Measurements from ENCODE around the gene SLC22A23.

- no peak for TF ChIP-seq ZBTB26 (tag by site-specific recombination; optimal IDR thresholded peaks at IDR 0.05)
- TF ChIP-seq ZNF398 (tag by site-specific recombination; IDR thresholded peaks at IDR 0.05) = no peak
- peak; percentile 87 for TF ChIP-seq CTCF (tag by site-specific recombination; IDR thresholded peaks at IDR 0.05)
- TF ChIP-seq PRDM4 (tag by site-specific recombination; IDR thresholded peaks at IDR 0.05) = no peak
- no peak for TF ChIP-seq ZNF423 (tag by site-specific recombination; IDR thresholded peaks at IDR 0.05)
- TF ChIP-seq TCF7L2 (IDR thresholded peaks at IDR 0.05; ENCODE audit: borderline replicate concordance, low read depth, low read length) = no peak
- no peak for TF ChIP-seq ZFP3 (tag by site-specific recombination; IDR thresholded peaks at IDR 0.05; ENCODE audit: low read depth)
- TF ChIP-seq PRDM1 (tag by site-specific recombination; IDR thresholded peaks at IDR 0.05) = no peak; the same call in 1 of the 2 replicates
- no peak for TF ChIP-seq ZNF707 (tag by site-specific recombination; IDR thresholded peaks at IDR 0.05)
- TF ChIP-seq ATF2 (tag by site-specific recombination; IDR thresholded peaks at IDR 0.05; ENCODE audit: low read depth) = no peak
- no peak for TF ChIP-seq ZBTB10 (tag by site-specific recombination; IDR thresholded peaks at IDR 0.05)
- TF ChIP-seq ZNF623 (tag by site-specific recombination; IDR thresholded peaks at IDR 0.05) = no peak
- TF ChIP-seq MYNN (tag by site-specific recombination; IDR thresholded peaks at IDR 0.05; ENCODE audit: borderline replicate concordance) = no peak
These were observed 197.3 kb downstream of the SLC22A23 start for GRCh38 chr6:3259491-3259958.
